Limb (tissue), 2 donors: ENCODE data around the gene FERMT2.
"Not testable (repeated sequence)": the region's sequence is repeated elsewhere in the genome, so short reads cannot be mapped to it uniquely, and the experiment has no call there.

Experiments
- DNase-seq, 2 donors: peaks; one replicate each; pipeline ENCODE4 v3.0.0-alpha.2; 2016; ENCODE audit errors: extremely low spot score in 2 of 2

The FERMT2 gene

GRCh38 chr14:52944254-52944653, 6.6 kb downstream of the FERMT2 start:
- DNase-seq = no peak

- DNase-seq = no peak
Measured at GRCh38 chr14:52939427-52939826, 11.4 kb downstream of the FERMT2 start.

- no peak for DNase-seq
Measured at GRCh38 chr14:52937869-52938268, 13.0 kb downstream of the FERMT2 start.

GRCh38 chr14:52937306-52937705, 13.5 kb downstream of the FERMT2 start:
- DNase-seq = no peak

GRCh38 chr14:52936437-52936836, 14.4 kb downstream of the FERMT2 start:
- no peak for DNase-seq

- no peak for DNase-seq
Measured at GRCh38 chr14:52935833-52936232, 15.0 kb downstream of the FERMT2 start.

- no peak for DNase-seq
Measured at GRCh38 chr14:52934762-52935161, 16.1 kb downstream of the FERMT2 start.

GRCh38 chr14:52929192-52929807, 21.6 kb downstream of the FERMT2 start:
- no peak for DNase-seq

GRCh38 chr14:52926953-52927352, 23.9 kb downstream of the FERMT2 start:
- DNase-seq = no peak

- no peak for DNase-seq
Measured at GRCh38 chr14:52923902-52924575, 26.8 kb downstream of the FERMT2 start.

- DNase-seq = no peak
Measured at GRCh38 chr14:52922656-52923055, 28.2 kb downstream of the FERMT2 start.

- no peak for DNase-seq
Measured at GRCh38 chr14:52922059-52922458, 28.8 kb downstream of the FERMT2 start.

- not testable (repeated sequence) for DNase-seq
Measured at GRCh38 chr14:52920411-52920810, 30.4 kb downstream of the FERMT2 start.

- no peak for DNase-seq
Measured at GRCh38 chr14:52919971-52920370, 30.9 kb downstream of the FERMT2 start.

- no peak for DNase-seq
Measured at GRCh38 chr14:52918486-52918885, 32.4 kb downstream of the FERMT2 start.

- no peak for DNase-seq
Measured at GRCh38 chr14:52917735-52918134, 33.1 kb downstream of the FERMT2 start.

GRCh38 chr14:52914295-52914694, 36.6 kb downstream of the FERMT2 start:
- DNase-seq = no peak

GRCh38 chr14:52913271-52913670, 37.6 kb downstream of the FERMT2 start:
- no peak for DNase-seq

GRCh38 chr14:52911904-52912303, 38.9 kb downstream of the FERMT2 start:
- no peak for DNase-seq

- DNase-seq = peak in 1 of 2 donors; percentile 38
Measured at GRCh38 chr14:52910572-52910971, 40.3 kb downstream of the FERMT2 start.

GRCh38 chr14:52907949-52908348, 42.9 kb downstream of the FERMT2 start:
- no peak for DNase-seq

GRCh38 chr14:52906141-52906601, 44.7 kb downstream of the FERMT2 start:
- no peak for DNase-seq

- no peak for DNase-seq
Measured at GRCh38 chr14:52902971-52903619, 47.8 kb downstream of the FERMT2 start.
